Activated CD4-positive, alpha-beta T cell treated with anti-CD3 and anti-CD28 coated beads, Interleukin-2, Interleukin-4, amounts not matched to agents 100 ng/mL and 50 ng/mL, durations not matched to agents 16 hours and 8 hours (primary cell): ENCODE data around the gene FAM53B.

Source experiments
- DNase-seq: peaks from one replicate; pipeline ENCODE4 v3.0.0-alpha.2; 2020; ENCODE audit warnings: low spot score

Gene FAM53B

DNA sequence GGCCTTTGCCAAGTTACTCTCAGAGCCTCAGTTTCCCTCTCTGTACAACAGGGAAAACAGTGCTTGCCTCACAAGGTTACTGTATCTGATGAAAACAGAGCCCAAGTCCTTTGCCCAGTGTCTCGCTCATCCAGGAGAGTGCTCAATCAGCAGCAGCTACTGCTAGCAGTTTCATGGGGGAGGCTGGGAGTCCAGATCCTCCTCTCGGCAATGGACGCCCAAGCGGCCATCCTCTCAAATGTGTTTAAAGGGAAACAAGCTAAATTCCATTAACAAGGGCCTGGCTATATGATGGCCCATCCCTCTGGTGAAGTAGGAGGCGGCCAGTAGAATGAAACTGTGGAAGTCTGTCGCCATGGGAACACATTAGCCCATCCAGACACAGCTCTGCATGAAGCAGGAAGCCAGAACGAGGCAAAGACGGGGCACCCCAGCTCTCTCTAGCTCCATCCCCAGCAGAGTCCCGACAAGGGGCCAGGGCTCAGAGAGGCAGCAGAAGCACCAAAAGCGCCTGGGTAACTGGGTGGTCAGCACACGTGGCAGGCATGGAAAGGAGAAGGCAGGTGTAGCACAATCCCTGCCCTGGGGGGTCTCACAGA, 35.2 kb downstream of the FAM53B start:
- no peak for DNase-seq

DNA sequence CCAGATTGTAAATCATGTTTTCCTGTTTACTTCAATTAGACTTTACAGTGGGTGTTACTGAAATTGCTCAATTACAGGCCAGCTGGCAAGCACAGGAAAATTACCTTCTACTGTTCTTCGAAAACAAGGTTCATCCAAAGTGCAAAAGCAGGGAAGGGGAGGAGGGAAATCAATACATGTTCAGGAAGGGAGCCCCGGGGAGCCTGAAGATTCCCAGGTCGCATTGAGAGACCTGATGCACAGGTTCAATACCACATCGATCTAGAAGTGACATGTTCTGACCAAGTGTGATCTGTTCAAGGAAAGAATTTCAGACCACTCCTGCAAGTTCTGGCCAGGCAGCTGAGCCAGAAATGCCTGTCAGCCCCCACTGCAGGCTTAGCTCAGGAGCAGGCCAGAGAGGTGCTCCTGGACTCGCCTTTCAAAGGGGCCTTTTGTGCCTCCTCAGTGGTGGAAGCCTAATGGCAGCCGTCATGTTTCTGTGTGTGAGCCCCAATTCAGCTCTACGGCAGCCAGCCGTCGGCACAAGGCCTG, 35.9 kb downstream of the FAM53B start:
- no peak for DNase-seq

DNA sequence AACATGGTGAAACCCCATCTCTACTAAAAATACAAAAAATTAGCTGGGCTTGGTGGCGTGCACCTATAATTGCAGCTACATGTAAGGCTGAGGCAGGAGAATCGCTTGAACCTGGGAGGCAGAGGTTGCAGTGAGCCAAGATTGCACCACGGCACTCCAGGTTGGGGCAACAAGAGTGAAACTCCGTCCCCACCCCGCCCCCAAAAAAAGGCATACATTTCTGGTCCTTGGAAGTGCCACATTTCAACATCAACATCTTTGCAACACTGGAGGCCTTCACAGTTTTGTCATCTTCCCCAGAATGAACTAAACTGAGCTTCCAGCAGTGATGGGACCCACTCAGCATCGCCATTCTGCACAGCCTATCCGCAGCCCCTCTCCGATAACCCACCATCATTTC, 36.6 kb downstream of the FAM53B start:
- no peak for DNase-seq

DNA sequence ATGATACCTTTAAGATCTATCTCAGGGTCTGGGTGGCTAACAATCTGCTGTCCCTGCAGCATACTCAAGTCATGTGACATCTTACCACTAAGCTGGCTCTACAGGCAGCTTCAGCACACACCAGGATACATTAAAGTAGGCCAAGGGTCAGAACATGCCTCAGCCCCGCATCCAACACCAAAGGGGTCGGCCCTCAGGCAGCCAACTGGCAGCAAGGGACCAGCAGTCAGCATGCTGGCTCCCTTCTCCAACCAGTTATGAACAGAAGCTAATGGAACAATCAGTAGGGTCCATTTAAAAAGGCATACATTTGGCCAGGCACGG, 37.1 kb downstream of the FAM53B start:
- no peak for DNase-seq

DNA sequence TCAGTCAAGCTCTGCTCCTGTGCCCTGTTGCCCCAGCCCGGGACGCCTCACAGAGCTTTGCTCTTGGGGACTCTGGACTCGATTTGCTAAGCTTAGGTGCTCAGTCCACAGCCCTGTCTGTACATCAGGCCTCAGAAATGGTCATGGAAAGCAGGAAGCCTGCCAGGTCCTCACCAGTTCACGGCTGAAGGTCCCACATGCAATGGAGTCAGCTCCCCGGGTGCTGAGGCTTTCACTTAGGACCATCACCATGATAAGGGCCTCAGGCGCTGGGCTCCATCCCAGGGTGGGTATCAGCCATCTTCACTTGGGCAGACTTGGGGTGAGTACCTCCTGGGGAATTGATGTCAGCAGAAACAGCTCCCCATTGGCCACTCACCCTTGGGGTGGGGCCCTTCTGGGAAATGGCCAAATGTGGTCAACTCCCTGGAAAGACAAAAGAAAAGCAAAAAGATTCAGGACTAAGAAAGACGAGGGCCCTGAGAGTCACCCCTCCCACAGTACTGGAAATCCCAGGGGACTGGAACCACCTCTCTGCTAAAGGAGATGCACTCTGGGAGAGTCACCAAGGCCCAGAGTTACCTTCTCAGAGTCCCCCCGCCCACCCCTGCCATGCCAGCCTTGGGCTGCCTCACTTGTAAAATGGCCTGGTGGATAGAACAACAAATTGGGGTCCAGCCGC, 37.6 kb downstream of the FAM53B start:
- no peak for DNase-seq

DNA sequence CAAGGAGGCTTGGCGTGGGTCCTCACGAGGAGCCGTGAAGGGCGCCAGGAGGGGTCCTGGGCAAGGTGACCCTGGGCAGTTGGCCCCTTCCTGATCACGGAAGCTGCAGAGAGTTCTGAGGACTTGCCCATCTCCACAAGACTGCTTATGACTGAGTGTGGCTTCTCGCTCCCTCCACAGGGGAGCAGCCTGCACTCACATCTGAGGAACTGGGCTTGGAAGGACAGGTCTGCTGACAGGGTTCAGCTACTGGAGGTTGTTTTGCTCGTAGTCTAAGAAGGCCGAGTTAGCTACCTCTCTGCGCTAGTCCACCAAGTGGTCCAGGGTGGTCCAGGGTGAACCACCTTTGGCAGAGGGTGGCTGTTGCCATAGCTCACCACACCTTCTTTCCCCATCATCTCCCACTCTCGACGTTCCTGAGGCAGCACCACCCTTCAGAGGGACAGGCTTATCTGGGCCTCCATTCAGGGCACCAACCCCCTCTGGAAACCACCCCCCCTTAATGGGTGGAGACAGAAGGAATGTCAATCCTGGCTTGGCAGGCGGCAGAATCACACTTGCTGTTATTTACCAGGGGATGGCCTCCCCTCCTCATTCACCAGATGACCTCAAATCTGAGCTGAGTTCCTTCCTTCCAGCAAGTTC, 38.2 kb downstream of the FAM53B start:
- DNase-seq, result no peak

DNA sequence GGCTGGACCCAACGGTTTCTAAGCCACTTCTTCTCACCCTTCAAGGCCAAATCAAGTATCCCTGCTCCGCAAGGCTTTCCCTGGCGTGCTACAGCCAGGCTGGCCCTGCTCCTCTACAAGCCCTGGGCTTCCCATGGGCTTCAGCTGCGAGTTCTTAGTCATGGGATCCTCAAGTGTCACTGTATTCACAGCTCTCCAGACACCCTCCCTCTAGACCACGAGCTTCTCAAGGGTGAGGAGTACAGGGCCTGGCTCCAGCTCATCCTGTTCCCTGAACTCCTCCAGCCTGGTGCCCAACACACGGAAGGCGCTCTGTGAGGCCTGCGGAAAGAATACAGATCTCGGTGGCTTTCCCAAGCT, 38.8 kb downstream of the FAM53B start:
- no peak for DNase-seq

DNA sequence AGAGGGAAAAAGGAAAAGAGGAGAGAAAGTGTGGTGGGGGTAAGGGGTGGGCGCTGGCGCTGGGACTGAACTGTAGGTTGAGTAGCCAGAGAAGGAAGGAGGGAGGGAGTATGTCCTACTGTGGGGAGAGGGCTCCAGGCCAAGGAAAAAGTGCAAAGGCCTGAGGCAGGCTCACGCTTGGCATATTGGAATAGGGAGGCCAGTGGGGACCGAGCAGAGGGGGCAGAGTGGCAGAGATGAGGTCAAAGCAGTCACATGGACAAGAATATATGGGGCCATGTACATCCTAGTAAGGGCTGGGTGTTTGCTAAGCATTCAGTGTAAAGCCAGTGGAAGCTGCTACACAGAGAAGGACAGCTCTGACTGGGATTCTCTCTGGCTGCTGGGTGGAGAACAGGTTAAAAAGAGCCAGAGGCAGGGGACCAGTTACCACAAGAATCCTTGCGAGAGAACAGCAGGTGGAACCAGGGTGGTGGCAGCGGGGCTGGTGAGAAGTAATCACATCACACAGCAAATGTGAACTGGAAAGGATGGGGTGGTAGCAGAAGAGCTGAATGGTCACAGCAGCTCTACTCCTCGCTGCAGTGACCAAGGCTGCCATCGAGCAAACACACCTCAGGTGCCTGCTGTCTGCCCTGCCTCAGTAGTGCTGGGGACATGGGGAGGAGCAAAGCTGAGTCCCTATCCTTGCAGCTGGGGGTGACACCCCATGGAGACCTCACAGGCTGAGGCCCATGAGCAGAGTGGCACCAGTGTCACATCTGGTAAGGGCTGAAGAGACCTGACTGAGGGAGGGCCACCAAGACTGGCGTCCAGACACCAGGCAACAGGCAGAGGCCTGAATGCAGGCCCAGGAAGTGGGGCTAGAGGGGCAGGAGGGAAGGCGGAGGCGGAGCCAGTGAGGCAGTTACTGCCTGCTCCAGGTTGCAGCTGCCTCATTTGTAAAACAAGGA, 39.5 kb downstream of the FAM53B start:
- no peak for DNase-seq

DNA sequence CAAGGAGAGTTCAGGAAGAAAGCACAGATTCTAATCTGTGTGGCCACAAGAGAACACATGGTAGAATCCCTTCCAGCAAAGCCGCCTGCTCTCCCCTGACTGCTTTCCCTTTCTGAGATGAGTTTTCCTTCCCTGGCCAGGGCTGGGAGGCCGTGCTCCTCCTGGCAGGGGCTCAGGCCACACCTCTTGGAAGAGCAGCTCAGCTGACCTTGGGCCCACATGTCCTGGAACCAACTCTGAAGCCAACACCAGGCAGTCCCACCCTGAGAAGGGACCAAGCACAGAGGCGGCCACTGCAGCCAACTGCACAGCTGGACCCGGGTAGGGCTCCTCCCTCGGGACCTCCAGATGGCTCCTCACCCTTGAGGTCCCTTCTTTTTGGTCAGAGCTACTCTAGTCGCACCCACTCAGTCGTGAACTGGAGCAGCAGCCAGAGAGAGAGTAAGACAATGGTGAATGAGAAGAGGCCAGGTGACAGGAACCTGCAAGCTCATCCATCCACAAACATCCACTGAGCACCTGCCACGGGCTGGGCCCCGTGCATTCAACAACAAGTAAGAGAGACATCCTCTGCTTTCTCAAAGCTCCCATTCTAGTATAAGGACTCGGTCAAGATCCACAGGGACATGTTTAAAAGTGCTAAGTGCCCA, 40.3 kb downstream of the FAM53B start:
- no peak for DNase-seq

DNA sequence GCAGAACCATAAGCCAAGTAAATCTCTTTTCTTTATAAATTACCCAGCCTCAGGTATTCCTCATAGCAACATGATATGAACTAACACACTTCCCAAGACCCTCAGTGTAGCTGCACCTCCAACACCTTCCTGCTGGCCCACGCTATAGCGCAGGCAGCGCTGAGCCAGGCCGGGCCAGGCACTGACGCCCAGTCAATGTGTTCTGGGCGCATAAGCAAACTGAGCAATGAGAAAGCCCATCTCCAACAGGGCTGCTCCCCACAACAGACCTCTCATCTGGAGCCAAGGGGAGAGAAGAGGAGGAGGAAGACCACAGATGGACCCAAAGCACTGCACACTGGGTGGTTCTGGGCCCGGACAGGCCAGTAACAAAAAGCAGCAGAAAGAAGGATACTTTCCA, 40.8 kb downstream of the FAM53B start:
- no peak for DNase-seq

DNA sequence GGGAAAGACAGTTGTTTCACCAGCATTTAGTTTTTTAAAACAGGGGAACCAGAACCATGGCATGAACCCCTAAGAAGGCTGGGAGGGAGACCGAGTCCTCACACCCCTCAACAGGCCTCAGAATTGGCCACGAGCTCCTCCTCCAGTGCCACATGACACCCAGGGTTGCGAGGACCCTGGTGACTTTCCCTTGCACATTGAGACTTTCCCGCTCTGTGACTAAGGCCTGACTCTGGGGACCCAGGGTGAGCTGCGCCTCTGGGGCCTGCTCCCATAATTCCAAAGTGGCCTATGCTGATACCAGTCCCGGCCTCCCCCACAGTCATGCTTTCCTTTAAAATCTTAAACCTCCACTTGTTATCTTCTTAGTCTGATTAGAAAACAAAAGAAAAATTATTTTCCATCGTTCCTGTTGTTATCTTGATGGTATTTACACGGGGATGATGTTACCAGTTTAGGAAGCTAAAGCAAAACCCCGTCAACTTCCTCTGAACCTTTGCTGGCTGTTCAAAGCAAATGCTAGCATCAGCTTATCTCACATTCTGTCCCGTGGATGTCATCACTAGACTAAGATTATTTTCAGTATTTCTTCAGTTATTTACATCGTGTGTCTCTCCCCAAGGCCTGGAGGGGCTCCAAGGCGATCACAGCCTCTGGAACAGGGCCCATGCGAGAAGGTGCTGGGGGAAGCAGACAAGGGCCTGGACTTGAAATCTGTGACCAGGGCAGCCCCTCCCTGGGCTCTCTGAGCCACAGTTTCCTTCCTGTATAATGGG, 42.1 kb downstream of the FAM53B start:
- no peak for DNase-seq

DNA sequence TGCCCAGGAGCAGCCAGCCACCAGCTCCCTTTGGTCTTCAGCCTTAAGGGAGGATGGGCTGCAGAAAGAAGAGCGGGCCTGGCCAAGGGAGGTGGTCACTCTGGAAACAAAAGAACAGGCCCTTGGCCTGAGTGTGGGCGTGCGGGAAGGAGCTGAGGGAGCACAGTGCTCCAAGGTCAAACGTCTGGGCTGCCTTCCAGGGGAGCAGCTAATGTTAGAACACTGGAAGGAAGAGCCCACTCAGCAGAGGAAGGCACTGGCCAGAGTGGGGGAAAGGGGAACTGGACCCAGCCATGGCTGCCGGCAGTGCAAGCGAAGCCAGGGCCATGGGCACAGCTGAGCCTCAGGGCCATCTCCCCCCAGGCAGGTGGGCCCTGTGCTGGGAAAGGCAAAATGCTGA, 42.7 kb downstream of the FAM53B start:
- no peak for DNase-seq

DNA sequence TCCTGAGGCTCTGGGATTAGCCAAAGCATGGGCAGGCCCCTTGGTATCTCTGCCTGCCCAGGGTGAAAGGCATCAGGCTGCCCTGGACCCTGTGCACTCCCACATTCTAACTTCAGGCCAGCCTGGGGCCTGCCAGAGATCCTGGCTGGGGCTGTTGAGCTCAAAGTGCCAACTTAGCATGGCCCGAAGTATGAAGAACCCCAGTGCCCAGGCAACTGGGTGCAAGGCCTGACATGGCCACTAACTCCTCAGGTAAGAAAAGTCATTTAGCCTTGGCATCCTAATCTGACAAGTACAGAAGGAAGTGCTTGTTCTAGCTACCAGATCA, 43.2 kb downstream of the FAM53B start:
- no peak for DNase-seq

DNA sequence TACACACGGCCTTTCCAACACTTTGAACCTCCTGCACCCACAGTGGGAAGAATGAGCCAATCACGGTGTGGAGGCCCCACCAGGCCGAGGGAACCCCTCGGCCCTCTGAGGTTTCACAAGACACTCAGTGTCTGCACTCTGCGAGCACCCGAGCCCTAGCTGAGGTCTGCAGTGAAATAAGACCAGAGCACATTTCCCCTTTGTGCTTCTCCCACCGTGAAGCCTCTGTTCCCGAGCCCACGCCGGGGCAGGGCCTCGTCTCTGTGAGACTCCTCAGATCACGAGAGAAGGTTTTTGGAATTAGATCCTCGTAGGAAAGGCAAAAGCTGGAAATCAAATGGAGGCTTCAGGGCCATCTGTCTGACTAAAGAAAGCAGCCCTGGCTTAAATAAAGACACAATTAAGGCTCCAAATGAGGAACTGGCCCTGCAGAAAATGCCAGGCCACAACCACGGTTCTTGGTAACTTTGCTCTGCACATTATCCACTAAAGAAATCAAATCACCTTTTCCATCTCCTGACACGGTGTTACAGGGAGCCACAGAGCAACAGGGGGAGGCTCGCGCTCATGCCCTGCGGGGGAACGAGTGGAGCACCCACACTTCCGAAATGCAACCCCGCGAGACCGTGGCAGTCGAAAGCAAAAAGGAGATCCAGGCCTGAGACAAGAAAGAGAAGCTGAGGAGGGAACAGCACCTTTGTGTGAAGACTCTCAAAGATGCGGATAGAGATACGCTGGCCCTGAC, 43.7 kb downstream of the FAM53B start:
- no peak for DNase-seq

DNA sequence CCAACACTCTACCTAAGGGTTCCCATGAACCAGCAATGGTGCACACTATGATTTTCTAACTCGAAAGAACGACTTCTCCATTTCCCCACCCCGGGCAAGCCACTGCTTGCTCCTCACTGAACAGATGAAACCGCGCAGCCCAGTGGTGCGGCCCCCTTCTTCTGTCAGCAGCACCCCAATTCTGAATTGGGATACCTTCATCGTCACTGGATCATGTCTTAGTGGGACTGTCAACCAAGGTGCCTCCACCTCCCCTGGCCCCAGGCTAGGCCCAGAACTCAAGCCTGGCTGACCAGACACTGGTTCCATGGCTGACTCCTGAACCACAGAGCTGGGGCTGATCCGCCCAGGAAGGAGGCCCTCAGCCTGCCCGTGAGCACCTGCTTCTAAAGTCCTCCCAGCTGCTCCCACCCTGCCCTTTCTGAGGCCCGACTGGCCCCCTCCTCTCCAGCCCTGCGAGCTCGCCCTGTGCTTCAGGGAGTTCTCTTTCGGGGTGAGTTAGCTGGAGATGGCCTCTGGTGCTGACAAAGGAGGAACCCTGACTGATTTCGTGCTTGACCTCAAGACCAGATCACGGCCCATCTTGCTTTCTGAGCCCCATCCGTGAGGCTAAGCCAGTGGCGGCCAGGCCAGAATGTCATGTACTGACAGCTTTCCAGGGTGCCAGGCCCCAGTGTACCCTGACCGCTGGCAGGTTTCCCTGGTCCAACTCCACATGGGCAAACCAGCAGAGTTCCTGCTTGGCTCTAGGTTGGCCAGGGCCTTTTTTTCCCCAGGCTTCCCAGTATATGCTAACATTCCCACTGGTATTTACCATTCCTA, 44.5 kb downstream of the FAM53B start:
- DNase-seq, result no peak

DNA sequence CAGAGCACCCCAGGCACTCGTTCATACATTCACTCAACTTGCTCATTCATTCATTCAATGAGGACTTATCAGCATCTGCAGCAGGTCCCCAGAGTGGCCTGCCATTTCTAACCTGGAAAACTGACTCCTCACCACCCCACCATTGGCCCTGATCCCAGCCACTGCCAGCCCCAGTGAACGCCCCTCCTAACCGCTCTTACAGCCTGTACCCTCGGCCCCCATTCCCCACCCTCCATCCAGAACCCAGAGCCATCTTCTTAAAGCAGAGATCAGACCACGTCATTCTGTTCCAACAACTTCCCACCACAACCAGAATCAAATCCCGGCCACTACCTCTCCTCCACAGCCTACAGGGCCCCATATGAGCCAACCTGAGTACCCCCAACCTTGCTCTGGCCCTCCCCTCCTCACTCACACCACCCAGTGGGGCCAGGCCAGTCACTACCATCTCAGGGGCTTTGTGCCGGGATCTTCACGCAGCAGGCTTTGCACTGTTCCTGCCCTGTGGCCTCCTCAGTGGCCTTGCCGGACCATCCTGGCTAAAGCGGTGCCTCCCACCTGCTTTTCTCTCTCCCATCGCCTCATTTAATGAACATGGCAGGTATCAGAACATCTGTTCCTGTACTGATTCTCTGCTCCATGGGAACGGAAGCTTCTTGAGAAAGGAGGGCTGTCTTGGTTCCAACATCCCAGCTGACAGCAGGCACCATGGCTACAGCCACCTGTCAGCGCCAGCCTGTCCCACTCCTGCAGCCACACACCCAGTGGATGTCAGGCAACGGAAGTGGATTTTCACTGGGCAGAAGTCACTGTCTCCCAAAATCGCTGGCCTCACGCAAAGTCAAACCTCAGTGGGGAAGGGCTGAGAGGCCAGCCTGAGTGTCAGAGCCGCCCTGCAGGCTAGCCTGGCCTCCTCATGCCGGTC, 45.4 kb downstream of the FAM53B start:
- no peak for DNase-seq

DNA sequence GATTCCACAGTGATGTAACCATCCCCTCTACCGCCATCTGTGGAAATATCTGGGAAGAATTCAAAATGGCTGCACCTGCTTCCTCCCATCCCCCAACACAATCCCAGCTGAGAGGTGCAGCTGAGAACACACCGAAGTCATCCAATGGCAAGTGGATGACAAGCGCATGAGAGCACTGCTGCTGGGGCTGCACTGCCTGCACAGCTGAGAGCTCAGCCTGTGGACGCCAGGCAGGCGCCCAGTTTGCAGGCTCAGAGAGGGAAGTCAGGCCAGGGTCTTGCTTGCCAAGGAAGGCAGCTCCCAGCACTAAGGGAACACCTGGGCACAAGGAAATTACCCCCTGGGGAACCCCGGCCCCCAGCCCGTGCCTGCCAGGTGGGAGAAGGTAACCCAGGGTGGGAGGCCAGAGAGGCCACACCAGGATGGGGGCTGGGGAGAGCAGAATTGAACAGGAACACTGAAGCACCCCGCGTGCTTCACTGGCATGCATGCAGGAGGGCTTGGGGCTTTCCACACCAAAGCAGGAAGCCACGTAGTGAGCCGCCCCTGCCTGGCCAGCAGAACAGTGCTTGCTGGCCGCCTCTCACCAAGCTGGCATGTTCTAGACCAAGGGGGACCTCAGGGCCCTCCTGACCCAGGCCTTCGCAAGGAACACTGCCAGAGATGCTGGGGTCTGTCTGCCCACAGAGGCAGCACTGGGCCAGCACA, 46.2 kb downstream of the FAM53B start:
- no peak for DNase-seq

DNA sequence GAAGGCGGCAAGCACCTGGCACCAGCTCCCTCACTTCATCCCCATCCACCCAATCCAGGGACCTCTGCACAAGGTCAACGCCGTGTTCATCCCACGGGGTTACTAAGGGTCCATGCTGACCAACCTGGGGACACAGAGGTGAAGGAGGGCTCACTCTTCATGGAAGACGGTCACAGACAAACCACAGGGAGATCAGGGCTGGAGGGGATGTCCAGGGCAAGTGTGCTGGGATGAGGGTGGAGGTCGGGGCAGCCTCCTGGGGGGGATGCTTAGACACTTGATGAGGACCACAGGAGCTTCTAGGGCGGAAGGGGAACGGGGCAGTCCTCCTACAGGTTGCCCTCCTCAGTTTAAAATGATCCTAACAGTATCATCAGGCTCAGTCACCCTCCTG, 46.7 kb downstream of the FAM53B start:
- no peak for DNase-seq
